Astrocyte (in vitro differentiated cells and primary cell): ENCODE measurements around the gene SRCIN1.
"Not testable (repeated sequence)": the region's sequence is repeated elsewhere in the genome, so short reads cannot be mapped to it uniquely, and the experiment has no call there.

Experiments
- EZH2 ChIP-seq: IDR thresholded peaks from 2 replicates; pipeline ENCODE4 v1.6.1; 2012; ENCODE audit warnings: mild to moderate bottlenecking, low read length, inconsistent platforms; ENCODE audit not compliant: insufficient read depth
- TF ChIP-seq, protein P1 (sequence below): IDR thresholded peaks from 2 replicates; pipeline ENCODE4 v1.5.1; 2011; ENCODE audit warnings: low read depth, mild to moderate bottlenecking, inconsistent platforms, low read length, moderate library complexity; ENCODE audit not compliant: insufficient read depth

DNA sequence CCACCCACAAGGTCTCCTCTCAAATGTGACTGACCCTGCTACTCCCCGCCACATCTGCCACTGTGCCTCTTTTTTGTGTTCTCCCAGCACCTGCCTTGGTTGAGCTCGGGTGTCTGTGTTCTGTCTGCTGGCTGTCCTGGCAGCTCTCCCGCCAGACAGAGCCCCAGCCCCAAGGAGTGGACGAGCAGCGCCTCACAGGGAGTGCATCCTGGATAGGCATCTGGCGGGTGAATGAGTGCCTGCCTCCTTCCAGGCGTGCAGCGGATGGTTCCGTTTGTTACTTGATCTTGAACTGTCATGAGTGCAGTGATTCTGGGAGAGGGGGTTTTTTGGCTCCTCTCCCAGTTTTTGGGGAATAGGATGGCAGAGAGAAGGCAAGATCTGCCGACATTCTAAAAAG lies 77.6 kb downstream of the SRCIN1 start:
- TF ChIP-seq, protein P1, sequence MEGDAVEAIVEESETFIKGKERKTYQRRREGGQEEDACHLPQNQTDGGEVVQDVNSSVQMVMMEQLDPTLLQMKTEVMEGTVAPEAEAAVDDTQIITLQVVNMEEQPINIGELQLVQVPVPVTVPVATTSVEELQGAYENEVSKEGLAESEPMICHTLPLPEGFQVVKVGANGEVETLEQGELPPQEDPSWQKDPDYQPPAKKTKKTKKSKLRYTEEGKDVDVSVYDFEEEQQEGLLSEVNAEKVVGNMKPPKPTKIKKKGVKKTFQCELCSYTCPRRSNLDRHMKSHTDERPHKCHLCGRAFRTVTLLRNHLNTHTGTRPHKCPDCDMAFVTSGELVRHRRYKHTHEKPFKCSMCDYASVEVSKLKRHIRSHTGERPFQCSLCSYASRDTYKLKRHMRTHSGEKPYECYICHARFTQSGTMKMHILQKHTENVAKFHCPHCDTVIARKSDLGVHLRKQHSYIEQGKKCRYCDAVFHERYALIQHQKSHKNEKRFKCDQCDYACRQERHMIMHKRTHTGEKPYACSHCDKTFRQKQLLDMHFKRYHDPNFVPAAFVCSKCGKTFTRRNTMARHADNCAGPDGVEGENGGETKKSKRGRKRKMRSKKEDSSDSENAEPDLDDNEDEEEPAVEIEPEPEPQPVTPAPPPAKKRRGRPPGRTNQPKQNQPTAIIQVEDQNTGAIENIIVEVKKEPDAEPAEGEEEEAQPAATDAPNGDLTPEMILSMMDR: not testable (repeated sequence)
- TF ChIP-seq EZH2: not testable (repeated sequence)
